Type B pancreatic cell (in vitro differentiated cells): ENCODE results near the gene RFPL2. TPM values are rescaled to one million over a fixed set of nuclear protein-coding genes. Genes with fewer than 3 reads are reported as not detected.

Source experiments
- DNase-seq: peaks from one replicate; pipeline ENCODE4 v3.0.0; 2021; ENCODE audit warnings: mixed read lengths; ENCODE audit not compliant: unreplicated experiment; ENCODE audit errors: extremely low spot score
- H3K27ac Mint-ChIP-seq: 2 replicates; pipeline ENCODE4 v1.8.0; 2021; ENCODE audit warnings: mild to moderate bottlenecking, mixed read lengths
- H3K27me3 Mint-ChIP-seq: 2 replicates; pipeline ENCODE4 v1.8.0; 2021; ENCODE audit warnings: mixed read lengths
- H3K36me3 Mint-ChIP-seq: 2 replicates; pipeline ENCODE4 v1.8.0; 2021; ENCODE audit warnings: mixed read lengths
- H3K4me1 Mint-ChIP-seq: one replicate; pipeline ENCODE4 v1.8.0; 2021; ENCODE audit warnings: mixed read lengths; ENCODE audit not compliant: unreplicated experiment
- H3K4me3 Mint-ChIP-seq: 2 replicates; pipeline ENCODE4 v1.8.0; 2021; ENCODE audit warnings: mild to moderate bottlenecking, mixed read lengths
- H3K9me3 Mint-ChIP-seq: 2 replicates; pipeline ENCODE4 v1.8.0; 2021; ENCODE audit warnings: mixed read lengths
- CTCF ChIP-seq: fragments of 200-600 bp; sonication (generic); conservative IDR thresholded peaks from 2 replicates; pipeline ENCODE4 v1.5.0; 2021; ENCODE audit warnings: antibody characterized with exemption, mild to moderate bottlenecking
- long read RNA-seq: library from polyadenylated mRNA; unstranded; transcript quantifications from one replicate; pipeline ENCODE4 v2.0.0, GENCODE V29; 2020
- total RNA-seq: library from RNA; stranded (reverse); gene quantifications from 2 replicates; pipeline ENCODE4 v1.2.1, GENCODE V29; 2021; ENCODE audit warnings: low replicate concordance

The RFPL2 gene
- total RNA-seq = 0.43 and 0.69 TPM in 2 replicates
- long read RNA-seq, partial matches to known transcripts = 2 of 5 reads
- long read RNA-seq, other reads (novel, unspliced or antisense) = 1 of 5 reads

GRCh38 chr22:32204856-32205722, at the start of gene RFPL2:
RFPL2 (minus strand) TSS chr22:32205073; CDS start chr22:32202451, 2,622 bp downstream.
- Mint-ChIP-seq H3K36me3 (no peaks in the 10 kb centered on the region), H3K4me3 (peak within 1 kb of the TSS; percentile 90), H3K4me1 (peaks cover 13% of the 10 kb centered on the region), H3K9me3 (no peaks in the 10 kb centered on the region), H3K27ac (peak within 1 kb of the TSS; percentile 61), H3K27me3 (peaks cover 49% of the 10 kb centered on the region)
- peak; percentile 14 for TF ChIP-seq CTCF
- no peak for DNase-seq

- Mint-ChIP-seq H3K36me3 (no peaks in the 10 kb centered on the region), H3K27ac (peak overlapping the region; percentile 29), H3K27me3 (peaks cover 3% of the 10 kb centered on the region), H3K9me3 (no peaks in the 10 kb centered on the region), H3K4me1 (no peaks in the 10 kb centered on the region), H3K4me3 (no peak overlapping the region)
- DNase-seq = no peak
- no peak for TF ChIP-seq CTCF
Observed at GRCh38 chr22:32249231-32249630, 44.4 kb upstream of the RFPL2 start.

GRCh38 chr22:32248276-32248675, 43.4 kb upstream of the RFPL2 start:
- no peak overlapping the region for H3K27ac Mint-ChIP-seq
- no peak for TF ChIP-seq CTCF

GRCh38 chr22:32246166-32246565, 41.3 kb upstream of the RFPL2 start:
- Mint-ChIP-seq H3K36me3 (no peaks in the 10 kb centered on the region), H3K27ac (no peak overlapping the region), H3K4me3 (no peak overlapping the region), H3K9me3 (no peaks in the 10 kb centered on the region), H3K27me3 (no peaks in the 10 kb centered on the region), H3K4me1 (no peaks in the 10 kb centered on the region)
- no peak for TF ChIP-seq CTCF
- no peak for DNase-seq

More at GRCh38 chr22:32248276-32248675, 43.4 kb upstream of the RFPL2 start:
- Mint-ChIP-seq H3K9me3 (no peaks in the 10 kb centered on the region), H3K27me3 (peaks cover 3% of the 10 kb centered on the region), H3K4me3 (no peak overlapping the region), H3K36me3 (no peaks in the 10 kb centered on the region), H3K4me1 (no peaks in the 10 kb centered on the region)
- DNase-seq = no peak

- Mint-ChIP-seq H3K9me3 (no peaks in the 10 kb centered on the region), H3K27me3 (no peaks in the 10 kb centered on the region), H3K4me3 (no peak overlapping the region), H3K4me1 (no peaks in the 10 kb centered on the region), H3K36me3 (no peaks in the 10 kb centered on the region), H3K27ac (no peak overlapping the region)
- TF ChIP-seq CTCF = no peak
- no peak for DNase-seq
Observed at GRCh38 chr22:32245042-32245441, 40.2 kb upstream of the RFPL2 start.
